Left forelimb (tissue), 1 donor: ENCODE results near the gene SMIM33.
"Not testable (repeated sequence)": the region's sequence is repeated elsewhere in the genome, so short reads cannot be mapped to it uniquely, and the experiment has no call there.

Source experiments
- DNase-seq: peaks from one replicate; pipeline ENCODE4 v3.0.0-alpha.2; 2018; ENCODE audit warnings: low spot score

Gene SMIM33

GRCh38 chr5:139457241-139457640 is 13.6 kb upstream of the SMIM33 start:
- DNase-seq = no peak

- DNase-seq = no peak
These were observed 13.0 kb upstream of the SMIM33 start for GRCh38 chr5:139457653-139458306.

- no peak for DNase-seq
These were observed 12.0 kb upstream of the SMIM33 start for GRCh38 chr5:139458580-139459407.

- DNase-seq = no peak
These were observed 11.3 kb upstream of the SMIM33 start for GRCh38 chr5:139459451-139459934.

GRCh38 chr5:139460455-139460854 is 10.3 kb upstream of the SMIM33 start:
- DNase-seq = no peak

GRCh38 chr5:139461176-139461575 is 9.6 kb upstream of the SMIM33 start:
- DNase-seq = no peak

GRCh38 chr5:139461698-139462097 is 9.1 kb upstream of the SMIM33 start:
- DNase-seq = no peak

GRCh38 chr5:139462586-139463276 is 8.1 kb upstream of the SMIM33 start, which contains the start of gene ECSCR:
Gene ECSCR (minus strand): TSS chr5:139462743. CDS start chr5:139462670, 73 bp downstream.
- DNase-seq = no peak

- DNase-seq = no peak
These were observed 2.3 kb upstream of the SMIM33 start for GRCh38 chr5:139468421-139468931.

GRCh38 chr5:139472386-139473030 is 1.7 kb downstream of the SMIM33 start:
- no peak for DNase-seq

- DNase-seq = no peak
These were observed 2.3 kb downstream of the SMIM33 start for GRCh38 chr5:139473105-139473504.

- DNase-seq = no peak
These were observed 2.8 kb downstream of the SMIM33 start for GRCh38 chr5:139473565-139473964.

- DNase-seq = no peak
These were observed 4.3 kb downstream of the SMIM33 start for GRCh38 chr5:139474890-139475791.

GRCh38 chr5:139475865-139476617 is 5.2 kb downstream of the SMIM33 start:
- DNase-seq = no peak

GRCh38 chr5:139478657-139479423 is 8.0 kb downstream of the SMIM33 start:
- not testable (repeated sequence) for DNase-seq

GRCh38 chr5:139479729-139480128 is 8.9 kb downstream of the SMIM33 start:
- not testable (repeated sequence) for DNase-seq

- no peak for DNase-seq
These were observed 10.3 kb downstream of the SMIM33 start for GRCh38 chr5:139481122-139481533.

- DNase-seq = no peak
These were observed 10.8 kb downstream of the SMIM33 start for GRCh38 chr5:139481580-139482049.
